ENCODE measurements around the gene CAB39L.
"Not testable (repeated sequence)": the region's sequence is repeated elsewhere in the genome, so short reads cannot be mapped to it uniquely, and the experiment has no call there.

CAB39L gene

DNA sequence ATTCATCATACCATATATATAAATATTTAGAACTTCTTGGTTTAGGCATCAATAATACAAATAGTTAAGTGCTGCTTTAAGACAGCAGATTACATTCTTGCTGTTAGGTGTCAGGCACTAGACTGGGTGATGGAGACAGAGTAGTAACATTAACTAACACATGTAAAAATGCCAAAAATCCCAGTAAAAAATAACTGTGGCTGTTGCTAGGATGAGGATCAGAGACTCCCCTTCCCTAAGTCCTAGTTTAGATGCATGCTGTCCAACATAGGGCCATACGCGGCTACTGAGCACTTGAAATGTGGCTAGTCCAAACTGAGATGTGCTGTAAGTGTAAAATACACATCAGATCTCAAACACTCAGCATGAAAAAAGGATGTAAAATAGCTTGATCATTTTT, 101.4 kb downstream of the CAB39L start:
- no peak for DNase-seq

- no peak for DNase-seq
Measured at GRCh38 chr13:49341941-49342340, 101.9 kb downstream of the CAB39L start.

GRCh38 chr13:49341517-49341916, 102.3 kb downstream of the CAB39L start:
- no peak for DNase-seq

DNA sequence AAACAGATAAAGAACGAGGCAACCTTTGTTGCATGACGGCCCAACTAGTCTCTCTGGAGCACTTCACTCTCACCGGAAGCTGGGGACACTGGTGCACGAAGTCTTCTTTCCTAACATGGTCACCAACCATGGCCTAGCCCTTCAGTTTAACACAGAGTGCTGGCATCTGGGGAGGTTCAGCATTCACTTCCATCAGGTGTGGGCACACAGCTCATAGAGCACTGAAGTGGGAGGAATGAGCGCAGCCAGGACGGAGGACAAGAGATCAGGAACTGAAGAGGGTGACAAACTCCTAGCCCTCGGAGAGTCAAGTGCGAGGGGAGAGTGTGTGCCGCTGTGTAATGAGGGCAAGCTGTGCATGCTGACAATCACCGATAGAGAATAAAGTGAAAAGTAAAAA, 103.7 kb downstream of the CAB39L start:
- no peak for DNase-seq

GRCh38 chr13:49336655-49337054, 107.2 kb downstream of the CAB39L start:
- no peak for DNase-seq

GRCh38 chr13:49330546-49330864, 113.4 kb downstream of the CAB39L start:
- no peak for DNase-seq

- no peak for DNase-seq
Measured at GRCh38 chr13:49329831-49330545, 113.9 kb downstream of the CAB39L start.

DNA sequence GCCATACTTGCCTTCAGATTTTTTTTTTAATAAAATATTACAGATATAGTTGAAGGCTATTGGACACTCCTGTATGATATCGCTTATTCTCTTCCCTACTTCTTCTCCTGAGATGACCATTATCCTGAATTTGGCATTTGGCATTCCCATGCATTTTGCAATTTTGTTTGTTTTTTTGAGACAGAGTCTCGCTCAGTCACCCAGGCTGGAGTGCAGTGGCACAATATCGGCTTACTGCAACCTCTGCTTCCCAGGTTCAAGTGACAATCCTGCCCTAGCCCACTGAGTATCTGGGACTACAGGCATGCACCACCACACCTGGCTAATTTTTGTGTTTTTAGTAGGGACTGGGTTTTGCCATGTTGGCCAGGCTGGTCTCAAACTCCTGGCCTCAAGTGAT, 116.7 kb downstream of the CAB39L start:
- not testable (repeated sequence) for DNase-seq

DNA sequence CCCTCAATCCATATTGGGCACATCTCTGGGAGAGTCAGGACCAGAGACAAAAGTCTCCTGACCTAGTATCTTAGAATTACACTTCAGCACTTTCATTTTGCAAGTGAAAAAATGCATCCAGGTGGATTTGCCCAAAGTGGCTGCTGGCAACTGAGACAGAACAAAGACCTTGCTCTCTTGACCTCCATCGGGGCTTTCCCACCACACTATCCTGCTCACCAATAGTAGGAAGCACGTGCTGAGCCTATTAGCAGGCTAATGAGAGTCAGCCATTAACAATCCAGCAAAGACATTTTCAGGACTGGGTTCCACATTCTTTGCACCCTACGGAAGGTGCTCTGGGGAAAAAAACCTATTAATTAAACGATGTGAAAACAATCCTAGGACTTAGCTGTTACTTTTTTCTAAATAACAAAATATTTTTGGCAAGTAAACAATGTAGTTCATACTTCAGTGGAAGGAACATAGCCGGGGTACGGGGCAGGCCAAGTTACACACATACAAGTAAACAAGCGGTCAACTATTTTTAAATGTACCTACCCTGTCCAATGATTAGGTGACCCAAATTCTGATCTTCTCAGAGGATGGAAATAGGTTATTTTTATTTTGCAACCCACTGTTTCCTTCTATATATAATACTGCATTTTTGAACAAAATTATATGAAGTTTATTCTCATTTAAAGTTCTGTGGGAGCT, 117.5 kb downstream of the CAB39L start:
- DNase-seq = no peak

DNA sequence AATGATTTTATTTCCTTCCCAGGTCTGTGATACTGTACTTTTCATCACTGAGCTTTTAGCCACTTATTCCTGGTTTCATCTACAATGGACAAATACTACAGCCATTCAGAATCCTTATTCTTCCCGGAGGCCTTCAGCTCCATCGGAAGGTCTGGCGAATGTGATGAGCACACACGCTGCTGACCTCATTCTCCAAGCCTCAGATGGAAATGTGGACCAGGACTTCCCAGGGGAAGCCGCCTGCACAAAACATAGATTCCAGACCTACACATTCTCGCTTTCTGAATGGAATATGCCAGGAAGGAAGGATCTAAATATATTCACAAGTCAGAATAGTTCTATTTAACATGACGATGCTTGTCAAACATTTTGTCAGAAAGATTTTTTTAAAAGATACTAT, 120.5 kb downstream of the CAB39L start:
- no peak for DNase-seq

DNA sequence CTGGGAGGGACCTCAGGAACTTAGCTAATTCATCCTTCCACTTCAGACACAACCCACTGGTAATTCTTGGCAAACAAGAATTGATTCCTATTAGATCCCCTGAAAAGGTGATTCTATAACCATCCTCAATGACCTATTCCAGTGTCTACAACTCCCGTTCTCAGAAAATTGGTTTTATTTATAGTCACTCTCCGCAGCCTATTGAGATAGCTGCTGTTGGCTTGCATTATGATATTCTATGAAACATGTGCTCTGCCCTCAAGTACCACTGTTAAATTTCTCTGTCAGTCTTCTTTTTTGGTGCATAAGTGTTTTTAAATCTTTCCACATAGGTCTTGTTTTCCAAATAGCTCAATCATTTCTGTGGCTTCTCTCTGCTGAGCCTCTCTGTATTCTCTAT, 121.2 kb downstream of the CAB39L start:
- DNase-seq = no peak

GRCh38 chr13:49320975-49321374, 122.9 kb downstream of the CAB39L start:
- DNase-seq = no peak

DNA sequence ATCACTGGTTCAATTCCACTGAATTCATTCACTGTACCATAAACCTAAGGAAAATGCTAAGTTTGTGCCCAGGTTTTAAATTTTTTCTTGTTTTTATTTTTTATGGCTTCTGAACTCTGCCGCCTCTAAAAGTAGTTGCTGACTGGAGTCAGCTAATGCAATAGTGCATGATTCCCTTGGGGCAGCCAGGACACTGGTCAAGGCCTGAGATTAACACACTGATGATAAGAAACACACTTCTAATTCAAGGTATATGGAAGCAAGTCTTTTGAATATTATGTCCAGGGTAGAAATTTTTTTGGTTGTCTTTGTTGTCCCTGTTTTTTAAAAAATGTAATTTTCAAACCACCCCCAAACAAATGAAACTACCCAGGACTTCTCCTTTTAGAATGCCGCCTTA, 123.9 kb downstream of the CAB39L start:
- DNase-seq = no peak

DNA sequence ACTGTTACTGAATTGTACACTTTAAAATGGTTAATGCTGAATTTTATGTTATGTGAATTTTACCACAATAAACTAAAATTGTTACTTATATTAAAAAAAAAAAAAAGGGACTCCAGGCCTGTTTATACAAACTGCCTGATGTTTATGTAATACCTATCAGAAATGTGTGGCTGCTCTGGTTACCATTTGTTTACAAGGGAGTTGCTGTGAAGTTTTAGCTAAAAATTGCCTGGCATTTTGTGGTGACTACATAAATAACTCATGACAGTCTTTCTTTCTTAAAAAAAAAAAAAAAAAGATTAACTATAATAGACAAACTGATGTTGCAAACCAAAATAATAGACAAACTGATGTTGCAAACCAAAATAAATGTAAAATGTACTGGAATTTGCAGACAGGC, 124.3 kb downstream of the CAB39L start:
- DNase-seq = no peak

DNA sequence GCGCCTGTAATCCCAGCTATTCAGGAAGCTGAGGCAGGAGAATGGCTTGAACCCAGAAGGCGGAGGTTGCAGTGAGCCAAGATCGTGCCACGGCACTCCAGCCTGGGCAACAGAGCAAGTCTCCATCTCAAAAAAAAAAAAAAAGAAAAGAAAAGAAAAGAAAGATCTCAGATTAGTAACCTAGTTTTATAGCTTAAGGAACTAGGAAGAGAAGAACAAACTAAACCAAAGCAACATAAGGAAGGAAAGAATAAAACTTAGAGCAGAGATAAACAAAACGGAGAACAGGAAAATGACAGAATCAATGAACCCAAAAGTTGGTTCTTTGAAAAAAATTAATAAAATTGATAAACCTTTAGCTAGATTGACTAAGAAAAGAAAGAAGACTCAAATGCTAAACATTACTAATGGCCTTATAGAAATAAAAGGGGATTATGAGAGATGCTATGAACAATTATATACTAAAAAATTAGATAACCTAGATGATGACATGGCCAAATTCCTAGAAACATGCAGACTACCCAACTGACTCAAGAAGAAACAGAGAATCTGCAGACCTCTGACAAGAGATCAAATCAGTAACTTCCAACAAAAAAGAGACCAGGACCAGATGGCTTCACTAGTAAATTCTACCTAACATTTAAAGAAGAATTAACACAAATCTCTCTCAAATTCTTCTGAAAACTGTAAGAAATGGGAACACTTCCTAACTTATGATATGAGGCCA, 127.9 kb downstream of the CAB39L start:
- DNase-seq = no peak

- no peak for DNase-seq
Measured at GRCh38 chr13:49315036-49315565, 128.8 kb downstream of the CAB39L start.

GRCh38 chr13:49314344-49314882, 129.5 kb downstream of the CAB39L start:
- DNase-seq = no peak

GRCh38 chr13:49311816-49312215, 132.0 kb downstream of the CAB39L start:
- DNase-seq = no peak

GRCh38 chr13:49310251-49310650, 133.6 kb downstream of the CAB39L start:
- no peak for DNase-seq

DNA sequence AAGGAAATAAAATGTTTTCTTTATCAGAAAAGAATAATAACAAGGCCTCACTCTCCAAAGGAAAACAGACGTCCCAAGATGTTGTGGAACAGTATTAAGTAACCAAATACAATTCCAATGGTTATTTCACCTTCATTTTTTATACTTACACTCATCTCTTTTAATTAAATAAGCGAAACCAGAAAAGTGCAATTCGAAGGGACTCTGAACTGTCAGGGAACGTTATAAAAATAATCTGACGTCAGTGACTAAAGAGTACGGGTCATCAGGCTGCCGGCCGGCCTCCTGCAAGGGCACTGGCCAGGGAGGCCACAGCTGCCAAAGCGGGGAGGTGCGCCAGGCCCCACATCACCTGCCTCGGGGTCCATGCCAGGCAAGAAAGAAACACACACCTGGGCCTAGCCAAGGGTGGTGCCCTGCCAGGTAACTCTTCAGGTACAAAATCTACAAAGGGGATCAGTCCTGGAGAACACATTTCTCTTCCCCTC, 134.9 kb downstream of the CAB39L start:
- no peak for DNase-seq

DNA sequence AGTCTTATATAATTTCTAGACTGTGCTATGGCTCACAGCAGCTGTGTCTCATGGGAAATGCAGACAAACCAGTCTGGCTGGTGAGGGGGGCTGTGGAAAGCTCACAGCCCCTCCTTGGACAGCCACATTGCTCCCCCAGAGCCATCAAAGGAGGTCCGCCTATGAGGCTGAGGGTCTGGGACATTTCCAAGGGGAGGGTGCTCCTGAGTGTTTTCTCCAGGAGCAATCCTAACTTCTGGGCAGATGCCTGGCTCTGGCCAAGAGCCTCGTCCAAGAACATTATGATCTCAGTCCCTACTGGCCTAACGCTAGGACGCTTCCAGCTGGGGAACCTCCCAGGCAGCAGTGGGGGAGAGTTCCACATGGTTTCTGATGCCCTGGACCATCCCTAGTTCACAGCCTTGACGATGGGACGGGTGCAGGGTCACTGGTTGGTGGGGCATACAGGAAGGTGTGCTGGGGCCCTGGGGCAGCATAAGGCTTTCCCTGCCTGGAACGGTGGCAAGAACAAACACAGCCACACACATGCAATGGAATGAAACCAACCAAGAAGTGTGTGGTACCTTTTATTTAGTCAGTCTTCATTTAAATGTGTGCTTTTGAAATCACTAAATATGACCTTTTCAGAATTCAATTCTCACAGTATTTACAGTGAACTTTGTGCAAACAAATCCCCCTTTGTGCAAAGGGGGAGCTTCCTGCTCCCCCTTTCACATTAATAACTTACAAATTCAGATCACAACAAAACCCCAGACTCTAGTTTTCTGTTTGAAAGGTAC, 135.6 kb downstream of the CAB39L start:
- no peak for DNase-seq

DNA sequence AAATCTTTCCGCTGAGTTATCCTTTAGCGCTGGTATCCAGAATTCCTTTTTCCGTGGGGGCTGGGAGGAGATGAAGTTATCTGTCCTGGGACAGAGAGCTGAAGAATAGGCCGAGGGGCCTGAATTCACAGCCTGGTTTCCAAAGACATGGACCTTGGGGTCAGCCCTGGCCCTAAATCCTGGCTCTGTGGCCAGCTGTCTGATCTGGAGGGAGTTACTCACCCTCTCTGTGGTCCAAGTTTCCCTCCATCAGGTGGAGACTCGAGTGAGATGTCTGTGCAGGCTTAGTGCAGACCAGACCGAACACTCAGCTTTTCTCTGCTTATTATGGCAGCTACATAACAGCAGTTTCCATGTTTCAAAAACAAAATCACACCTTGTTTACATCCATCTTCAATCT, 136.5 kb downstream of the CAB39L start:
- no peak for DNase-seq
